Tibial nerve (tissue), 3 donors: Measurements from ENCODE around the gene MOB3A.

Source experiments
- CTCF ChIP-seq, 5 experiments: fragments of 200-600 bp in 3 of 5; fragments of 450-650 bp in 2 of 5; sonication (generic) in 3 of 5; IDR thresholded peaks; one replicate each; pipeline ENCODE4 v1.5.1; 2016 to 2019; ENCODE audit warnings: antibody characterized with exemption in 5 of 5, mild to moderate bottlenecking in 3 of 5, moderate library complexity in 2 of 5
- POLR2A ChIP-seq, 2 donors: fragments of 450-650 bp; IDR thresholded peaks; one replicate each; pipeline ENCODE4 v1.6.1; 2017; ENCODE audit warnings: antibody characterized with exemption in 2 of 2, mild to moderate bottlenecking in 2 of 2, moderate library complexity in 2 of 2

GRCh38 chr19:2079076-2079864, 16.9 kb downstream of the MOB3A start:
- no peak for TF ChIP-seq CTCF (IDR thresholded peaks at IDR 0.05)
- no peak for TF ChIP-seq POLR2A (IDR thresholded peaks at IDR 0.05)
